HepG2 (cell line): ENCODE measurements around the gene PBLD. TPM values are rescaled to one million over a fixed set of nuclear protein-coding genes. Genes with fewer than 3 reads are reported as not detected.

ENCODE experiments used
- DMAP1 ChIP-seq: IDR thresholded peaks from 2 replicates; pipeline ENCODE4 v1.6.1; 2016
- HES4 ChIP-seq: sonication (generic); formaldehyde crosslinking; IDR thresholded peaks from 2 replicates; pipeline ENCODE4 v1.9.0; 2021; ENCODE audit warnings: mild to moderate bottlenecking, missing genetic modification reagents, borderline replicate concordance
- KLF6 ChIP-seq: IDR thresholded peaks from 2 replicates; pipeline ENCODE4 v1.8.0; 2016; ENCODE audit warnings: missing biosample characterization, missing genetic modification reagents
- SETDB1 ChIP-seq: sonication (generic); formaldehyde crosslinking; IDR thresholded peaks from 2 replicates; pipeline ENCODE4 v1.5.1; 2020; ENCODE audit warnings: missing genetic modification reagents, mild to moderate bottlenecking, borderline replicate concordance
- ZFX ChIP-seq: sonication (generic); formaldehyde crosslinking; IDR thresholded peaks from 2 replicates; pipeline ENCODE4 v1.4.0; 2020; ENCODE audit warnings: mild to moderate bottlenecking, low read depth, missing genetic modification reagents, moderate library complexity
- ZNF256 ChIP-seq: sonication (generic); formaldehyde crosslinking; conservative IDR thresholded peaks from 2 replicates; pipeline ENCODE4 v1.4.0; 2020; ENCODE audit warnings: missing genetic modification reagents
- ZNF382 ChIP-seq: sonication (generic); formaldehyde crosslinking; IDR thresholded peaks from 2 replicates; pipeline ENCODE4 v1.5.0; 2020; ENCODE audit warnings: missing genetic modification reagents, mild to moderate bottlenecking, borderline replicate concordance
- ZNF850 ChIP-seq: sonication (generic); formaldehyde crosslinking; conservative IDR thresholded peaks from 2 replicates; pipeline ENCODE4 v1.9.0; 2021; ENCODE audit warnings: mild to moderate bottlenecking, missing genetic modification reagents
- polyA plus RNA-seq, 8 experiments: library from polyadenylated mRNA; depleted of rRNA in 3 of 8; stranded (reverse) in 7 of 8; unstranded in 1 of 8; fragments of >200 nt; fragmentation: Illumina TruSeq in 4 of 8; extraction: Trizol in 4 of 8; gene quantifications; 2 replicates each; pipeline versions ENCODE4 v1.2.1 to v1.2.3, GENCODE V29; 2011 to 2016; ENCODE audit warnings: low read depth in 4 of 8, missing spikeins in 1 of 8, mixed read lengths in 1 of 8; ENCODE audit not compliant: insufficient read depth in 1 of 8
- total RNA-seq, 5 experiments: library from RNA; depleted of rRNA; stranded (reverse); fragments of >200 nt; fragmentation: Illumina TruSeq; extraction: Trizol; gene quantifications; 2 replicates each; pipeline ENCODE4 v1.2.3, GENCODE V29; 2016; ENCODE audit warnings: low read depth in 1 of 5
- TF ChIP-seq, protein P1 (sequence below): sonication (generic); formaldehyde crosslinking; IDR thresholded peaks from 2 replicates; pipeline ENCODE4 v1.4.0; 2020; ENCODE audit warnings: missing genetic modification reagents, borderline replicate concordance
- TF ChIP-seq, protein P2 (sequence below): sonication (generic); formaldehyde crosslinking; conservative IDR thresholded peaks from 2 replicates; pipeline ENCODE4 v1.4.0; 2020; ENCODE audit warnings: missing genetic modification reagents
- TF ChIP-seq, protein P3 (sequence below): sonication (generic); formaldehyde crosslinking; IDR thresholded peaks from 2 replicates; pipeline ENCODE4 v1.5.0; 2020; ENCODE audit warnings: mild to moderate bottlenecking, low read depth, missing genetic modification reagents, borderline replicate concordance
- TF ChIP-seq, protein P4 (sequence below): sonication (generic); formaldehyde crosslinking; IDR thresholded peaks from 2 replicates; pipeline ENCODE4 v1.4.0; 2020; ENCODE audit warnings: missing genetic modification reagents
- TF ChIP-seq, protein P5 (sequence below): sonication (generic); formaldehyde crosslinking; IDR thresholded peaks from 2 replicates; pipeline ENCODE4 v1.4.0; 2020; ENCODE audit warnings: mild to moderate bottlenecking, missing genetic modification reagents
- TF ChIP-seq, protein P6 (sequence below): sonication (generic); formaldehyde crosslinking; IDR thresholded peaks from 2 replicates; pipeline ENCODE4 v1.5.0; 2020; ENCODE audit warnings: missing genetic modification reagents

The PBLD gene
- total and polyA plus RNA-seq, 2 of the 13 experiments (the other 11 are each of a cell fraction or from before 2014, with no cell fraction given) = 0.42 to 3.1 TPM

DNA sequence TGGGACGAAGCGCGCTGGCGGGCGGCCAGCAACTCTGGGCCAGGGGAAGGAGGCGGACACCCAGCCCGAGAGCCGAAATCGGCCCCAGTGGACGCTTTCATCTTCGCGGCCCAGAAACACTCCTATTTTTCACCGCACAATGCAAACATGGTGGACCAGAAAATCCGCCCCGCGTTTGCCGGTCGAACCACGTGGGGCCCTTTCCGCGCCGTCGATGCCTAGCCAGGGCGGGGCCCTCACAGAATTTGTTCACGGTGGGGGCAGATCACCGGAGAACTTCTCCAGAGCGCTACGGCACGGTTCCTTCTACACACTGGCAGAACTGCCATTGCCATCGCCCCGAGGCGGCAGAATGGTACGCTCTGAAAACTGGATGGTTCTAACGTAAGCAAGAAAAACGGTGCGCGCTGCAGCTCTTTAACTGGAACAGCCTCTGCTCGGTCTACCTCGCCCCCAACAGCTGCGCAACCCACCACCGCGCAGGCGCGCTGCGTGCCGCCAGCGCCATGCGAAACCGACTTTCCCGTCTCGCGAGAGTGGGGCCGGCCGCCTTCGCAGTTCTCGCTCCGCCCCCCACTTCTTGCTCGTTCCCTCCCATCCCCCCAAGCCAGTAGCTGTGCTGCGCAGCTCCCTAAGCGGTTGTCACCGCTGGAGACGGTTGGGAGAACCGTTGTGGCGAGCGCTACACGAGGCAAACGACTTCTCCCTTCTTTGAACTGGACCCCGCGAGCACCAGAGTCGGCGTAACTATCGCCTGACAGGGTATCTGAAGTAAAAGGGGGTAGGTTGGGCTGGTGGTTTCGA is 1.1 kb downstream of the PBLD start, which contains the start of gene HNRNPH3 (continued):
- TF ChIP-seq, protein P1, sequence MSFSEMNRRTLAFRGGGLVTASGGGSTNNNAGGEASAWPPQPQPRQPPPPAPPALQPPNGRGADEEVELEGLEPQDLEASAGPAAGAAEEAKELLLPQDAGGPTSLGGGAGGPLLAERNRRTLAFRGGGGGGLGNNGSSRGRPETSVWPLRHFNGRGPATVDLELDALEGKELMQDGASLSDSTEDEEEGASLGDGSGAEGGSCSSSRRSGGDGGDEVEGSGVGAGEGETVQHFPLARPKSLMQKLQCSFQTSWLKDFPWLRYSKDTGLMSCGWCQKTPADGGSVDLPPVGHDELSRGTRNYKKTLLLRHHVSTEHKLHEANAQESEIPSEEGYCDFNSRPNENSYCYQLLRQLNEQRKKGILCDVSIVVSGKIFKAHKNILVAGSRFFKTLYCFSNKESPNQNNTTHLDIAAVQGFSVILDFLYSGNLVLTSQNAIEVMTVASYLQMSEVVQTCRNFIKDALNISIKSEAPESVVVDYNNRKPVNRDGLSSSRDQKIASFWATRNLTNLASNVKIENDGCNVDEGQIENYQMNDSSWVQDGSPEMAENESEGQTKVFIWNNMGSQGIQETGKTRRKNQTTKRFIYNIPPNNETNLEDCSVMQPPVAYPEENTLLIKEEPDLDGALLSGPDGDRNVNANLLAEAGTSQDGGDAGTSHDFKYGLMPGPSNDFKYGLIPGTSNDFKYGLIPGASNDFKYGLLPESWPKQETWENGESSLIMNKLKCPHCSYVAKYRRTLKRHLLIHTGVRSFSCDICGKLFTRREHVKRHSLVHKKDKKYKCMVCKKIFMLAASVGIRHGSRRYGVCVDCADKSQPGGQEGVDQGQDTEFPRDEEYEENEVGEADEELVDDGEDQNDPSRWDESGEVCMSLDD (CRISPR knock-in tag) = no peak
- TF ChIP-seq, protein P2, sequence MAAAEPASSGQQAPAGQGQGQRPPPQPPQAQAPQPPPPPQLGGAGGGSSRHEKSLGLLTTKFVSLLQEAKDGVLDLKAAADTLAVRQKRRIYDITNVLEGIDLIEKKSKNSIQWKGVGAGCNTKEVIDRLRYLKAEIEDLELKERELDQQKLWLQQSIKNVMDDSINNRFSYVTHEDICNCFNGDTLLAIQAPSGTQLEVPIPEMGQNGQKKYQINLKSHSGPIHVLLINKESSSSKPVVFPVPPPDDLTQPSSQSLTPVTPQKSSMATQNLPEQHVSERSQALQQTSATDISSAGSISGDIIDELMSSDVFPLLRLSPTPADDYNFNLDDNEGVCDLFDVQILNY (CRISPR knock-in tag) = peak; percentile 54; the same call in 1 of the 2 replicates
- no peak; the same call in 1 of the 2 replicates for TF ChIP-seq HES4
- peak; percentile 95 for TF ChIP-seq KLF6 (CRISPR knock-in tag)
- TF ChIP-seq, protein P3, sequence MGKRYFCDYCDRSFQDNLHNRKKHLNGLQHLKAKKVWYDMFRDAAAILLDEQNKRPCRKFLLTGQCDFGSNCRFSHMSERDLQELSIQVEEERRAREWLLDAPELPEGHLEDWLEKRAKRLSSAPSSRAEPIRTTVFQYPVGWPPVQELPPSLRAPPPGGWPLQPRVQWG (CRISPR knock-in tag) = no peak
- no peak for TF ChIP-seq ZNF382 (CRISPR knock-in tag)
- TF ChIP-seq ZFX (CRISPR knock-in tag) = peak; percentile 75
- TF ChIP-seq ZNF850 (CRISPR knock-in tag) = no peak
- no peak for TF ChIP-seq SETDB1 (CRISPR knock-in tag)
- peak; percentile 92 for TF ChIP-seq DMAP1
- TF ChIP-seq, protein P4, sequence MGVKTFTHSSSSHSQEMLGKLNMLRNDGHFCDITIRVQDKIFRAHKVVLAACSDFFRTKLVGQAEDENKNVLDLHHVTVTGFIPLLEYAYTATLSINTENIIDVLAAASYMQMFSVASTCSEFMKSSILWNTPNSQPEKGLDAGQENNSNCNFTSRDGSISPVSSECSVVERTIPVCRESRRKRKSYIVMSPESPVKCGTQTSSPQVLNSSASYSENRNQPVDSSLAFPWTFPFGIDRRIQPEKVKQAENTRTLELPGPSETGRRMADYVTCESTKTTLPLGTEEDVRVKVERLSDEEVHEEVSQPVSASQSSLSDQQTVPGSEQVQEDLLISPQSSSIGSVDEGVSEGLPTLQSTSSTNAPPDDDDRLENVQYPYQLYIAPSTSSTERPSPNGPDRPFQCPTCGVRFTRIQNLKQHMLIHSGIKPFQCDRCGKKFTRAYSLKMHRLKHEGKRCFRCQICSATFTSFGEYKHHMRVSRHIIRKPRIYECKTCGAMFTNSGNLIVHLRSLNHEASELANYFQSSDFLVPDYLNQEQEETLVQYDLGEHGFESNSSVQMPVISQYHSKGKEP (CRISPR knock-in tag) = peak; percentile 36; the same call in 1 of the 2 replicates
- TF ChIP-seq, protein P5, sequence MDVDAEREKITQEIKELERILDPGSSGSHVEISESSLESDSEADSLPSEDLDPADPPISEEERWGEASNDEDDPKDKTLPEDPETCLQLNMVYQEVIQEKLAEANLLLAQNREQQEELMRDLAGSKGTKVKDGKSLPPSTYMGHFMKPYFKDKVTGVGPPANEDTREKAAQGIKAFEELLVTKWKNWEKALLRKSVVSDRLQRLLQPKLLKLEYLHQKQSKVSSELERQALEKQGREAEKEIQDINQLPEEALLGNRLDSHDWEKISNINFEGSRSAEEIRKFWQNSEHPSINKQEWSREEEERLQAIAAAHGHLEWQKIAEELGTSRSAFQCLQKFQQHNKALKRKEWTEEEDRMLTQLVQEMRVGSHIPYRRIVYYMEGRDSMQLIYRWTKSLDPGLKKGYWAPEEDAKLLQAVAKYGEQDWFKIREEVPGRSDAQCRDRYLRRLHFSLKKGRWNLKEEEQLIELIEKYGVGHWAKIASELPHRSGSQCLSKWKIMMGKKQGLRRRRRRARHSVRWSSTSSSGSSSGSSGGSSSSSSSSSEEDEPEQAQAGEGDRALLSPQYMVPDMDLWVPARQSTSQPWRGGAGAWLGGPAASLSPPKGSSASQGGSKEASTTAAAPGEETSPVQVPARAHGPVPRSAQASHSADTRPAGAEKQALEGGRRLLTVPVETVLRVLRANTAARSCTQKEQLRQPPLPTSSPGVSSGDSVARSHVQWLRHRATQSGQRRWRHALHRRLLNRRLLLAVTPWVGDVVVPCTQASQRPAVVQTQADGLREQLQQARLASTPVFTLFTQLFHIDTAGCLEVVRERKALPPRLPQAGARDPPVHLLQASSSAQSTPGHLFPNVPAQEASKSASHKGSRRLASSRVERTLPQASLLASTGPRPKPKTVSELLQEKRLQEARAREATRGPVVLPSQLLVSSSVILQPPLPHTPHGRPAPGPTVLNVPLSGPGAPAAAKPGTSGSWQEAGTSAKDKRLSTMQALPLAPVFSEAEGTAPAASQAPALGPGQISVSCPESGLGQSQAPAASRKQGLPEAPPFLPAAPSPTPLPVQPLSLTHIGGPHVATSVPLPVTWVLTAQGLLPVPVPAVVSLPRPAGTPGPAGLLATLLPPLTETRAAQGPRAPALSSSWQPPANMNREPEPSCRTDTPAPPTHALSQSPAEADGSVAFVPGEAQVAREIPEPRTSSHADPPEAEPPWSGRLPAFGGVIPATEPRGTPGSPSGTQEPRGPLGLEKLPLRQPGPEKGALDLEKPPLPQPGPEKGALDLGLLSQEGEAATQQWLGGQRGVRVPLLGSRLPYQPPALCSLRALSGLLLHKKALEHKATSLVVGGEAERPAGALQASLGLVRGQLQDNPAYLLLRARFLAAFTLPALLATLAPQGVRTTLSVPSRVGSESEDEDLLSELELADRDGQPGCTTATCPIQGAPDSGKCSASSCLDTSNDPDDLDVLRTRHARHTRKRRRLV = peak; percentile 90
- TF ChIP-seq, protein P6, sequence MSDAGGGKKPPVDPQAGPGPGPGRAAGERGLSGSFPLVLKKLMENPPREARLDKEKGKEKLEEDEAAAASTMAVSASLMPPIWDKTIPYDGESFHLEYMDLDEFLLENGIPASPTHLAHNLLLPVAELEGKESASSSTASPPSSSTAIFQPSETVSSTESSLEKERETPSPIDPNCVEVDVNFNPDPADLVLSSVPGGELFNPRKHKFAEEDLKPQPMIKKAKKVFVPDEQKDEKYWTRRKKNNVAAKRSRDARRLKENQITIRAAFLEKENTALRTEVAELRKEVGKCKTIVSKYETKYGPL (CRISPR knock-in tag) = peak; percentile 62; the same call in 1 of the 2 replicates
- peak; percentile 78; the same call in 1 of the 2 replicates for TF ChIP-seq ZNF256 (CRISPR knock-in tag)
